Activated CD8-positive, alpha-beta T cell treated with anti-CD3 and anti-CD28 coated beads, Interleukin-2, amount 10 ng/mL, durations not matched to agents 7 days and 5 days (primary cell): Measurements from ENCODE around the gene MSH3. TPM values are rescaled to one million over a fixed set of nuclear protein-coding genes. Genes with fewer than 3 reads are reported as not detected.

Experiments
- ATAC-seq: fragments of 150-1000 bp; cut with Tn5 transposase; one replicate; pipeline ENCODE4 v1.10.0; 2021; ENCODE audit warnings: moderate library complexity
- CTCF ChIA-PET: fragments of 350-600 bp; sonication (Branson Sonifier 250); formaldehyde crosslinking; loops from one replicate; lab custom pipeline; 2021; ENCODE audit warnings: antibody characterized with exemption; lab: Charles Lee
- POLR2A ChIA-PET: fragments of 350-600 bp; sonication (Branson Sonifier 250); formaldehyde crosslinking; loops from one replicate; lab custom pipeline; 2021; ENCODE audit warnings: antibody characterized with exemption; lab: Charles Lee
- DNase-seq: peaks from one replicate; pipeline ENCODE4 v3.0.0-alpha.2; 2020
- H3K27ac Mint-ChIP-seq: one replicate; pipeline ENCODE4 v1.8.0; 2021; ENCODE audit warnings: mild to moderate bottlenecking, mixed read lengths
- H3K27me3 Mint-ChIP-seq: one replicate; pipeline ENCODE4 v1.8.0; 2021; ENCODE audit warnings: low read depth, mixed read lengths
- H3K36me3 Mint-ChIP-seq: one replicate; pipeline ENCODE4 v1.8.0; 2021; ENCODE audit warnings: low read depth, mixed read lengths
- H3K4me1 Mint-ChIP-seq: one replicate; pipeline ENCODE4 v1.8.0; 2021; ENCODE audit warnings: low read depth, mixed read lengths
- H3K4me3 Mint-ChIP-seq: one replicate; pipeline ENCODE4 v1.8.0; 2021; ENCODE audit warnings: mild to moderate bottlenecking, mixed read lengths
- H3K9me3 Mint-ChIP-seq: one replicate; pipeline ENCODE4 v1.8.0; 2022; ENCODE audit warnings: mixed read lengths; ENCODE audit not compliant: insufficient read depth
- total RNA-seq, 2 experiments: library from RNA; stranded (reverse); gene quantifications; one replicate each; pipeline ENCODE4 v1.2.3, GENCODE V29; 2021

Gene MSH3
- total RNA-seq, 2 experiments from 2014 or later, result 20.1 to 20.3 TPM

- no peak overlapping the region for H3K27ac Mint-ChIP-seq
- H3K4me1 Mint-ChIP-seq, result no peaks in the 10 kb centered on the region
- H3K36me3 Mint-ChIP-seq, result peaks cover 43% of the 10 kb centered on the region
- no peak for DNase-seq
- no peaks in the 10 kb centered on the region for H3K27me3 Mint-ChIP-seq
- no peak for ATAC-seq
- ChIA-PET POLR2A (interaction anchor here (0.7 kb wide), 1 partner anchor 381 kb away, joined by 4 read pairs; no protein-coding TSS in a partner anchor), CTCF (no interaction called here)
- no peaks in the 10 kb centered on the region for H3K9me3 Mint-ChIP-seq
- no peak overlapping the region for H3K4me3 Mint-ChIP-seq
These were observed 25.2 kb upstream of the MSH3 start for GRCh38 chr5:80629281-80629680.

DNA sequence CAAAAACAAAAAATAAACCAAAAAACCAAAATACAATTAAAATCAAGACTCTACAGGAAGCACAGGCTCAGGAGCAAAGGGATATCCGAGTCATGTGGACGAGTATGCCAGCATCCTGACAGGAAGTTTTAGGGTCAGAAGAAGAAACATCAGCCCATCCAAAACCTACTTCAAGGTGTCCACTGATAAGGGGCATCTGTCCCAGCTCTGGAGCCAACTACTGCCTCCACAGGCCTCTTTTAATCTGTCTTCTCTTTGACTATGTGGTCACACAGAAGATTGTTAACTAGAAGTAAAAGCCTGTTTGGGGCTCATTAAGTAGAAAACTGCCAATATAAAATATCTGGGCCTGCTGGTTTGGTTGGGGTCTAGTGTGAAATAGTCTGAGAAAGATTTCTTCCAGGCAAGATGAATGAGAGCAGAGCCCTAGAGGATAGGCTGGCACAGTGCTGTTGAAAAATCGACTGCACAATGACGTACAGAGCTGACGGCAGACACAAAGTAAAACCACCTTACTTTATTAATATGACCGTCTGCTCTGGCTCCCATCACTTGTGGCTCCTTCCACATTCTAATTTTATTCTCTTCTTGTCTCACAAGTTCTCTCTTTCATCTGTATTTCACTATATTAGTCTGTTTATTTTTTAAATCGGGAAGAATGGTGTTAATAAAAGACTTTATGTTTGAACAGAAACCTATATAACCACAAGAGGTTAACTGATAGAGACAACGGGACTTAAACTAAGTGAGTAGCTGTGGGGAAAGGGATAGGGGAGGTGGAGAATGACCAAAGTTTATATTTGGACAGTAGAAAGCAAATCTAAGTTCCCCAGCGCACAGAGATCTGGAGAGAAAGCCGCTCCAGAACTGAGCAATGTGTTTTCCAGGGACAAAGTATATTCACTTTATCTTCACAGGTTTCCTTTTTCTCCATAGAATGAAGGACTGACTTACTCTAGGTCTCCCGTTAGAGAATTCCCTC lies 22.9 kb upstream of the MSH3 start:
- ChIA-PET CTCF (no interaction called here), POLR2A (no interaction called here)
- Mint-ChIP-seq H3K4me3 (no peak overlapping the region), H3K36me3 (peaks cover 44% of the 10 kb centered on the region), H3K27ac (no peak overlapping the region), H3K4me1 (no peaks in the 10 kb centered on the region), H3K9me3 (no peaks in the 10 kb centered on the region), H3K27me3 (no peaks in the 10 kb centered on the region)
- ATAC-seq (no peak), DNase-seq (no peak)

GRCh38 chr5:80632700-80633099 lies 21.8 kb upstream of the MSH3 start:
- DNase-seq (no peak), ATAC-seq (no peak)
- no peaks in the 10 kb centered on the region for H3K9me3 Mint-ChIP-seq
- H3K36me3 Mint-ChIP-seq, result peaks cover 45% of the 10 kb centered on the region
- H3K4me1 Mint-ChIP-seq, result no peaks in the 10 kb centered on the region
- H3K4me3 Mint-ChIP-seq, result no peak overlapping the region
- ChIA-PET CTCF (no interaction called here), POLR2A (no interaction called here)
- no peaks in the 10 kb centered on the region for H3K27me3 Mint-ChIP-seq
- H3K27ac Mint-ChIP-seq, result no peak overlapping the region

DNA sequence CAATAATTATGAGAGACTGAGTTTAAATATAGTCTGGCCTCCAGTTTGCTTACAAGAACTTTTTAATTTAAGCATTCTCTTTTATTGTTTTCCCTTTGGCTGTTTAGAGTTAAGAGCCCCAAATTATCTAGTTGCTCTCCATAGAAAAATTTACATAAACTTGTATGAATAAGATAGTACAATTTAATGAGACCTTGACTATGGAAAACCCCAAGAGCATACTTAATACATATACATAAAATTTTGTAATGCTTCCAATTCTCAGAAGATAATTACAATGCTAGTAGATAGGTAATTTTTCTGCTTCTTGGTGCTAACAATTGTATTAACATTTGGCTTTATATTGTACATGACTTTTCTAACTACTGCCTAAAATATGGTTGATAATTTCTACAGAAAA lies 20.3 kb upstream of the MSH3 start:
- no peak overlapping the region for H3K4me3 Mint-ChIP-seq
- ChIA-PET CTCF (no interaction called here), POLR2A (no interaction called here)
- H3K9me3 Mint-ChIP-seq, result no peaks in the 10 kb centered on the region
- peaks cover 56% of the 10 kb centered on the region for H3K36me3 Mint-ChIP-seq
- no peak overlapping the region for H3K27ac Mint-ChIP-seq
- DNase-seq (no peak), ATAC-seq (no peak)
- no peaks in the 10 kb centered on the region for H3K27me3 Mint-ChIP-seq
- peaks cover 3% of the 10 kb centered on the region for H3K4me1 Mint-ChIP-seq

DNA sequence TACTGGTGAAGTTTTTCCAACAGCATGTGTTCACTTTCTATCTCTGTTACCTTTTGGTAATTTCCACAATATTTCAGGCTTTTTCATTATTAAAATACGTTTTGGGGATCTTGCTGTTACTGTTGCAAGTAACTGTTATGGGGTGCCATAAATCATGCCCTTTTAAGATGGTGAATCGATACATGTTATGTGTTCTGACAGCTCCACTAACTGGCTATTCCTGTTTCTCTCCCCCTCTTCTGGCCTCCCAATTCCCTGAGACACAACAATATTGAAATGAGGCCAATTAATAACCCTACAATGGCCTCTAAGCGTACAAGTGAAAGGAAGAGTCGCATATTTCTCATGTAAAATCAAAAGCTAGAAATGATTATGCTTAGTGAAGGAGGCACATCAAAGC lies 13.1 kb upstream of the MSH3 start:
- ChIA-PET CTCF (no interaction called here), POLR2A (no interaction called here)
- H3K27ac Mint-ChIP-seq, result no peak overlapping the region
- peaks cover 8% of the 10 kb centered on the region for H3K4me1 Mint-ChIP-seq
- DNase-seq (no peak), ATAC-seq (no peak)
- H3K4me3 Mint-ChIP-seq, result no peak overlapping the region
- peaks cover 73% of the 10 kb centered on the region for H3K36me3 Mint-ChIP-seq
- H3K27me3 Mint-ChIP-seq, result no peaks in the 10 kb centered on the region
- no peaks in the 10 kb centered on the region for H3K9me3 Mint-ChIP-seq

DNA sequence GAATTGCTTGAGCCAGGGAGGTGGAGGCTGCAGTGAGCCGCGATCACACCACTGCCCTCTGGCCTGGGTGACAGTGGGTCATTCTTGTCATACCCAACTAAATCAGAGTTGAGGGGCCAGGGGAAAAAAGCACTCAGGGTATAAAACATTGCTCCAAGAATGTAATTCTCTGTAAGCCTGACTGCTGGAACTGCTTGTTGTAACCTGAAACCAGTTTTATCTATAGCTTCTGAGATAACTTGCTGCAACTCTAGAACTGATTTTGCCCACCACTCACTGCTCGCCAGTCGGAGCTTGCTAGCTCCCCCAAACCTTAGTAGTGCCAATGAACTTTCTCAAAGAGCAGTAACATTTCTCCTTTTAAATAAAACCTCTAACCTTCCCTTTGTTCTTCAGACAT lies 9.6 kb upstream of the MSH3 start:
- ChIA-PET CTCF (no interaction called here), POLR2A (no interaction called here)
- Mint-ChIP-seq H3K9me3 (no peaks in the 10 kb centered on the region), H3K4me1 (peaks cover 15% of the 10 kb centered on the region), H3K27me3 (no peaks in the 10 kb centered on the region), H3K36me3 (peaks cover 75% of the 10 kb centered on the region), H3K4me3 (no peak overlapping the region), H3K27ac (no peak overlapping the region)
- DNase-seq, result no peak
- ATAC-seq, result no peak

- Mint-ChIP-seq H3K4me3 (no peak overlapping the region), H3K27ac (peak overlapping the region; percentile 2), H3K27me3 (no peaks in the 10 kb centered on the region), H3K4me1 (peaks cover 10% of the 10 kb centered on the region), H3K9me3 (no peaks in the 10 kb centered on the region), H3K36me3 (peaks cover 57% of the 10 kb centered on the region)
- POLR2A ChIA-PET, result no interaction called here
- DNase-seq, result no peak
- CTCF ChIA-PET, result no interaction called here
- ATAC-seq, result no peak
These were observed 7.5 kb upstream of the MSH3 start for GRCh38 chr5:80646926-80647325.

DNA sequence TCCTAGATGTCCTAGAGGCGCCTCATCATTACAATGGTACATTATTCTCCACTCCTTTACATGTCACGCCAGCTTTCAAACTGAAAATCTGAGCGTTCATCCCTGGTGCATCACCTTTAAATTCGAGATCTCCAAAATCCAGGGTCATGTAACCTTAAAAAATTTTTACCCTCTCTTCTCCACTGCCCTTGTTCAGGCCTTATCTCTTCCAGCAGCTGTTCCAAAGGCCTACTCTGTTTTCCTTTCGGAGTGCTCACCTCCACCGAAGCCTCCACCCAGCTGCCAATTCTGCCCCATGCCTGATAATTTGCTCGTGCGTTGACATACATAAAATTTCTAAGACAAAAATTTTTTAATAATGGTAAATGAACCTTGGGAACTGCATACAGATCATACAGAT lies 950 bp upstream of the MSH3 start:
- ChIA-PET POLR2A (interaction anchor here (1.1 to 1.4 kb wide), 3 partner anchors 10 to 15 kb away, joined by 3 to 4 read pairs (median 3); no protein-coding TSS in a partner anchor), CTCF (interaction anchor here (1.4 to 1.9 kb wide), 3 partner anchors 19 to 171 kb away, joined by 4 to 9 read pairs (median 4); no protein-coding TSS in a partner anchor)
- no peak for ATAC-seq
- peaks cover 40% of the 10 kb centered on the region for H3K36me3 Mint-ChIP-seq
- peaks cover 31% of the 10 kb centered on the region for H3K4me1 Mint-ChIP-seq
- no peaks in the 10 kb centered on the region for H3K9me3 Mint-ChIP-seq
- no peaks in the 10 kb centered on the region for H3K27me3 Mint-ChIP-seq
- DNase-seq, result no peak
- peak overlapping the region; percentile 95 for H3K27ac Mint-ChIP-seq
- peak overlapping the region; percentile 83 for H3K4me3 Mint-ChIP-seq

GRCh38 chr5:80654054-80654390 lies 430 bp upstream of the MSH3 start:
- POLR2A ChIA-PET, result interaction anchor here (0.6 to 3.6 kb wide), 5 partner anchors 10 to 306 kb away, joined by 3 to 22 read pairs (median 3); partner anchors contain the start of gene RASGRF2
- CTCF ChIA-PET, result interaction anchor here (1.4 to 1.9 kb wide), 3 partner anchors 18 to 172 kb away, joined by 4 to 9 read pairs (median 4); no protein-coding TSS in a partner anchor
- H3K4me3 Mint-ChIP-seq, result peak overlapping the region; percentile 83
- H3K4me1 Mint-ChIP-seq, result peaks cover 31% of the 10 kb centered on the region
- ATAC-seq (no peak), DNase-seq (no peak)
- no peaks in the 10 kb centered on the region for H3K27me3 Mint-ChIP-seq
- no peaks in the 10 kb centered on the region for H3K9me3 Mint-ChIP-seq
- H3K27ac Mint-ChIP-seq, result peak overlapping the region; percentile 95
- peaks cover 37% of the 10 kb centered on the region for H3K36me3 Mint-ChIP-seq

GRCh38 chr5:80655231-80655774 lies 851 bp downstream of the MSH3 start:
- DNase-seq, result no peak
- peaks cover 32% of the 10 kb centered on the region for H3K4me1 Mint-ChIP-seq
- H3K27ac Mint-ChIP-seq, result peak overlapping the region; percentile 95

GRCh38 chr5:80656425-80656824 lies 2.0 kb downstream of the MSH3 start:
- DNase-seq (no peak), ATAC-seq (no peak)
- POLR2A ChIA-PET, result interaction anchor here (0.6 to 3.6 kb wide), 2 partner anchors 11 to 253 kb away, joined by 3 to 22 read pairs; no protein-coding TSS in a partner anchor
- no peaks in the 10 kb centered on the region for H3K27me3 Mint-ChIP-seq
- CTCF ChIA-PET, result interaction anchor here (0.6 to 2.9 kb wide), 7 partner anchors 12 to 521 kb away, joined by 3 to 36 read pairs (median 4); no protein-coding TSS in a partner anchor
- no peaks in the 10 kb centered on the region for H3K9me3 Mint-ChIP-seq
- H3K4me3 Mint-ChIP-seq, result peak overlapping the region; percentile 83
- peaks cover 56% of the 10 kb centered on the region for H3K36me3 Mint-ChIP-seq
- H3K4me1 Mint-ChIP-seq, result peaks cover 32% of the 10 kb centered on the region
- peak overlapping the region; percentile 95 for H3K27ac Mint-ChIP-seq

More at GRCh38 chr5:80655231-80655774, 851 bp downstream of the MSH3 start:
- ChIA-PET POLR2A (interaction anchor here (0.6 to 3.6 kb wide), 4 partner anchors 12 to 665 kb away, joined by 3 to 22 read pairs (median 4); no protein-coding TSS in a partner anchor), CTCF (interaction anchor here (1.4 to 2.9 kb wide), 4 partner anchors 13 to 174 kb away, joined by 3 to 36 read pairs (median 8); no protein-coding TSS in a partner anchor)
- peaks cover 48% of the 10 kb centered on the region for H3K36me3 Mint-ChIP-seq
- peak overlapping the region; percentile 83 for H3K4me3 Mint-ChIP-seq
- H3K9me3 Mint-ChIP-seq, result no peaks in the 10 kb centered on the region
- H3K27me3 Mint-ChIP-seq, result no peaks in the 10 kb centered on the region
- ATAC-seq, result no peak
